Mesenteric fat pad (tissue), 1 donor: ENCODE data around the gene HS1BP3. TPM values are rescaled to one million over a fixed set of nuclear protein-coding genes. Genes with fewer than 3 reads are reported as not detected.
A peak's percentile ranks its signal among the peaks of the same experiment; 100 is the strongest.

Experiments used
- DNase-seq: peaks from one replicate; pipeline ENCODE4 v3.0.0-alpha.2; 2020; ENCODE audit warnings: low spot score
- total RNA-seq: library from RNA; stranded (reverse); fragmentation: NEBNext Ultra II Directional; extraction: Animal tissue kit (Norgen Biotek cat#: 25700); gene quantifications from one replicate; pipeline ENCODE4 v1.2.1, GENCODE V29; 2021
- donor health status: DM: yes; HTN: yes; CAD: no.

HS1BP3 gene
- total RNA-seq, 1 donor from 2014 or later, result 28.8 TPM

- peak; percentile 90 for DNase-seq
Observed at GRCh38 chr2:20618468-20618885, 32.4 kb downstream of the HS1BP3 start.

- DNase-seq, result peak; percentile 97
Observed at GRCh38 chr2:20617892-20618467, 32.9 kb downstream of the HS1BP3 start.

- DNase-seq, result peak; percentile 91
Observed at GRCh38 chr2:20617081-20617575, 33.8 kb downstream of the HS1BP3 start.

GRCh38 chr2:20616341-20616871 lies 34.5 kb downstream of the HS1BP3 start:
- peak; percentile 80 for DNase-seq

GRCh38 chr2:20615466-20616241 lies 35.2 kb downstream of the HS1BP3 start:
- DNase-seq, result peak; percentile 84

GRCh38 chr2:20615068-20615465 lies 35.8 kb downstream of the HS1BP3 start:
- peak; percentile 68 for DNase-seq

- peak; percentile 81 for DNase-seq
Observed at GRCh38 chr2:20614201-20615067, 36.5 kb downstream of the HS1BP3 start.

GRCh38 chr2:20612925-20613916 lies 37.7 kb downstream of the HS1BP3 start:
- DNase-seq, result peak; percentile 88

- peak; percentile 11 for DNase-seq
Observed at GRCh38 chr2:20611844-20612356, 39.0 kb downstream of the HS1BP3 start.

GRCh38 chr2:20611077-20611843 lies 39.6 kb downstream of the HS1BP3 start:
- peak; percentile 89 for DNase-seq

- no peak for DNase-seq
Observed at GRCh38 chr2:20609995-20610357, 40.9 kb downstream of the HS1BP3 start.

GRCh38 chr2:20609349-20609994 lies 41.4 kb downstream of the HS1BP3 start:
- DNase-seq, result peak; percentile 67

GRCh38 chr2:20608666-20609348 lies 42.1 kb downstream of the HS1BP3 start:
- DNase-seq, result peak; percentile 75

GRCh38 chr2:20607446-20607845 lies 43.5 kb downstream of the HS1BP3 start:
- DNase-seq, result no peak

- peak; percentile 4 for DNase-seq
Observed at GRCh38 chr2:20606198-20606597, 44.7 kb downstream of the HS1BP3 start.

- peak; percentile 37 for DNase-seq
Observed at GRCh38 chr2:20604951-20605381, 45.9 kb downstream of the HS1BP3 start.

- peak; percentile 83 for DNase-seq
Observed at GRCh38 chr2:20604401-20604911, 46.4 kb downstream of the HS1BP3 start.

- DNase-seq, result peak; percentile 60
Observed at GRCh38 chr2:20603791-20604190, 47.1 kb downstream of the HS1BP3 start.
